ENCODE measurements around the gene TBC1D21. TPM values are rescaled to one million over a fixed set of nuclear protein-coding genes. Genes with fewer than 3 reads are reported as not detected.
"Not testable (repeated sequence)": the region's sequence is repeated elsewhere in the genome, so short reads cannot be mapped to it uniquely, and the experiment has no call there.

Gene TBC1D21
- polyA plus RNA-seq, 3 donors = not detected

DNA sequence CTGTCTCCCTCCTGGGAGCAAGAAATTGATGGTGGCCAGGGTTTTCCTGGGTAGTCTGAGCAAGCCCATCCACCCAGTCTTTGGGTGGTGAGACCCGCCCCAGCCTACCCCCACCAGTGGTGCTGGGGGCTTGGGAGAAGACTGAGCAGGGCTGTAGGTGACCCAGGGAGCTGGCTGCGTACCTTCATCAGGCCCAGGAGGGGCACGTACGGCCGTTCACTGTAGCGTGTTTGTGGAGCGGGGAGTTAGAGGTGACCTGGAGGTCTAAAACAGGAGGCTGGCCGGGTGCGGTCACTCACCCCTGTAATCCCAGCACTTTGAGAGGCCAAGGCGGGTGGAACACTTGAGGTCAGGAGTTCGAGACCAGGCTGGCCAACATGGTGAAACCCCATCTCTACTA is 64.4 kb downstream of the TBC1D21 start:
- Histone ChIP-seq H3K27me3 (ENCODE audit: control insufficient read depth in 2 of 2, insufficient read depth in 2 of 2, low read length in 2 of 2) (no peaks in the 10 kb centered on the region), H3K4me2 (replicated peaks; ENCODE audit: extremely low read depth, low read length, poor library complexity, severe bottlenecking) (no peak overlapping the region), H3K27ac (ENCODE audit: low read depth in 1 of 2, low read length in 2 of 2) (no peak overlapping the region), H3K9ac (ENCODE audit: insufficient read depth, low read length, poor library complexity, severe bottlenecking) (no peak overlapping the region), H4K20me1 (ENCODE audit: insufficient read depth, low read length) (no peaks in the 10 kb centered on the region), H3K36me3 (replicated peaks in 1 of 2; ENCODE audit: control insufficient read depth in 1 of 2, insufficient read depth in 2 of 2, low read length in 2 of 2) (no peaks in the 10 kb centered on the region), H3K9me3 (replicated peaks in 1 of 2; ENCODE audit: control insufficient read depth in 1 of 2, insufficient read depth in 1 of 2, low read length in 2 of 2) (no peaks in the 10 kb centered on the region), H3K4me3 (replicated peaks in 1 of 3; ENCODE audit: low read depth in 2 of 3, low read length in 3 of 3) (no peak overlapping the region), H2AFZ (ENCODE audit: insufficient read depth, low read depth, low read length, poor library complexity, severe bottlenecking) (no peak overlapping the region), H3K79me2 (ENCODE audit: insufficient read depth, low read length) (no peaks in the 10 kb centered on the region), H3K4me1 (ENCODE audit: control insufficient read depth in 1 of 2, insufficient read depth in 2 of 2, low read length in 2 of 2) (no peaks in the 10 kb centered on the region)
- Mint-ChIP-seq H3K4me3 (no peak overlapping the region), H3K27ac (no peak overlapping the region), H3K4me1 (no peaks in the 10 kb centered on the region), H3K27me3 (ENCODE audit: low read depth in 3 of 3) (peaks cover 2 to 4% (median 4%) of the 10 kb centered on the region in 3 donors), H3K36me3 (no peaks in the 10 kb centered on the region), H3K9me3 (no peaks in the 10 kb centered on the region)
- DNase-seq = no peak
- TF ChIP-seq, protein P1, sequence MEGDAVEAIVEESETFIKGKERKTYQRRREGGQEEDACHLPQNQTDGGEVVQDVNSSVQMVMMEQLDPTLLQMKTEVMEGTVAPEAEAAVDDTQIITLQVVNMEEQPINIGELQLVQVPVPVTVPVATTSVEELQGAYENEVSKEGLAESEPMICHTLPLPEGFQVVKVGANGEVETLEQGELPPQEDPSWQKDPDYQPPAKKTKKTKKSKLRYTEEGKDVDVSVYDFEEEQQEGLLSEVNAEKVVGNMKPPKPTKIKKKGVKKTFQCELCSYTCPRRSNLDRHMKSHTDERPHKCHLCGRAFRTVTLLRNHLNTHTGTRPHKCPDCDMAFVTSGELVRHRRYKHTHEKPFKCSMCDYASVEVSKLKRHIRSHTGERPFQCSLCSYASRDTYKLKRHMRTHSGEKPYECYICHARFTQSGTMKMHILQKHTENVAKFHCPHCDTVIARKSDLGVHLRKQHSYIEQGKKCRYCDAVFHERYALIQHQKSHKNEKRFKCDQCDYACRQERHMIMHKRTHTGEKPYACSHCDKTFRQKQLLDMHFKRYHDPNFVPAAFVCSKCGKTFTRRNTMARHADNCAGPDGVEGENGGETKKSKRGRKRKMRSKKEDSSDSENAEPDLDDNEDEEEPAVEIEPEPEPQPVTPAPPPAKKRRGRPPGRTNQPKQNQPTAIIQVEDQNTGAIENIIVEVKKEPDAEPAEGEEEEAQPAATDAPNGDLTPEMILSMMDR (IDR thresholded peaks at IDR 0.05) = no peak
- intact Hi-C loops (cut with micrococcal nuclease) = no loop called here
- WGBS (ENCODE audit: insufficient coverage) = 99% methylated on average over 10 of the region's 11 CpGs

DNA sequence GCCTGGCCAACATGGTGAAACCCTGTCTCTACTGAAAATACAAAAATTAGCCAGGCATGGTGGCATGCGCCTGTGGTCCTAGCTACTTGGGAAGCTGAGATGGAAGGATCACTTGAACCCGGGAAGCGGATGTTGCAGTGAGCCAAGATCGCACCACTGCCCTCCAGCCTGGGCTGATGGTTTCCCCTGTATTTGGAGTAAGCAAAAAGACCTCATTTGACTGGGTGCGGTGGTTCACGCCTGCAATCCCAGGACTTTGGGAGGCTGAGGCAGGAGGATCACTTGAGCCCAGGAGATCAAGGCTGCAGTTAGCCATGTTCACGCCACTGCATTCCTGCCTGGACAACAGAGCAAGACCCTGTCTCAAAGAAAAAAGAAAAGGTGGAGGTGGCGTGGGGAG is 65.2 kb downstream of the TBC1D21 start:
- H3K27me3 ChIP-seq (ENCODE audit: control insufficient read depth in 2 of 2, insufficient read depth in 2 of 2, low read length in 2 of 2); H2AFZ ChIP-seq (ENCODE audit: insufficient read depth, low read depth, low read length, poor library complexity, severe bottlenecking); intact Hi-C loops (cut with micrococcal nuclease); H3K9me3 ChIP-seq (replicated peaks in 1 of 2; ENCODE audit: control insufficient read depth in 1 of 2, insufficient read depth in 1 of 2, low read length in 2 of 2); H3K9ac ChIP-seq (ENCODE audit: insufficient read depth, low read length, poor library complexity, severe bottlenecking); H3K27ac Mint-ChIP-seq; H3K4me1 Mint-ChIP-seq; H3K4me3 Mint-ChIP-seq; H4K20me1 ChIP-seq (ENCODE audit: insufficient read depth, low read length); H3K4me1 ChIP-seq (ENCODE audit: control insufficient read depth in 1 of 2, insufficient read depth in 2 of 2, low read length in 2 of 2); H3K79me2 ChIP-seq (ENCODE audit: insufficient read depth, low read length); H3K4me2 ChIP-seq (replicated peaks; ENCODE audit: extremely low read depth, low read length, poor library complexity, severe bottlenecking); DNase-seq; H3K27ac ChIP-seq (ENCODE audit: low read depth in 1 of 2, low read length in 2 of 2); H3K27me3 Mint-ChIP-seq (ENCODE audit: low read depth in 3 of 3); H3K36me3 ChIP-seq (replicated peaks in 1 of 2; ENCODE audit: control insufficient read depth in 1 of 2, insufficient read depth in 2 of 2, low read length in 2 of 2); H3K9me3 Mint-ChIP-seq; H3K4me3 ChIP-seq (replicated peaks in 1 of 3; ENCODE audit: low read depth in 2 of 3, low read length in 3 of 3); H3K36me3 Mint-ChIP-seq: not testable (repeated sequence)
- WGBS (ENCODE audit: insufficient coverage) = over 99% methylated on average over 7 of the region's 8 CpGs

Other genes with a start within 250 kb of the TBC1D21 start
- 100 to 1,000 TPM in 1 of 3 donors, 10 to 100 TPM in 2; 86.5 to 137 (median 88.0) TPM for gene NPTN, start 240.2 kb upstream of the TBC1D21 start, polyA plus RNA-seq
- gene CD276, start 189.2 kb upstream of the TBC1D21 start, polyA plus RNA-seq = under 1 TPM; 0.52 to 0.72 (median 0.64) TPM
- not detected for gene INSYN1, start 120.2 kb upstream of the TBC1D21 start, polyA plus RNA-seq
- gene LOXL1, start 52.9 kb downstream of the TBC1D21 start, polyA plus RNA-seq = under 1 TPM in 1 of 3 donors, not detected in 2; 0.07 TPM
- gene STOML1, start 118.7 kb downstream of the TBC1D21 start, polyA plus RNA-seq = 1 to 10 TPM; 3.8 to 5.1 (median 4.7) TPM
- 10 to 100 TPM; 13.1 to 40.7 (median 20.6) TPM for gene PML, start 121.2 kb downstream of the TBC1D21 start, polyA plus RNA-seq
- under 1 TPM in 1 of 3 donors, not detected in 2; 0.03 TPM for gene GOLGA6A, start 209.0 kb downstream of the TBC1D21 start, polyA plus RNA-seq